Fibroblast of the conjunctiva (primary cell): ENCODE results near the gene ZFYVE21.

ENCODE experiments used
- DNase-seq: peaks from one replicate; pipeline ENCODE4 v3.0.0-alpha.2; 2010; ENCODE audit warnings: low read depth

ZFYVE21 gene

DNA sequence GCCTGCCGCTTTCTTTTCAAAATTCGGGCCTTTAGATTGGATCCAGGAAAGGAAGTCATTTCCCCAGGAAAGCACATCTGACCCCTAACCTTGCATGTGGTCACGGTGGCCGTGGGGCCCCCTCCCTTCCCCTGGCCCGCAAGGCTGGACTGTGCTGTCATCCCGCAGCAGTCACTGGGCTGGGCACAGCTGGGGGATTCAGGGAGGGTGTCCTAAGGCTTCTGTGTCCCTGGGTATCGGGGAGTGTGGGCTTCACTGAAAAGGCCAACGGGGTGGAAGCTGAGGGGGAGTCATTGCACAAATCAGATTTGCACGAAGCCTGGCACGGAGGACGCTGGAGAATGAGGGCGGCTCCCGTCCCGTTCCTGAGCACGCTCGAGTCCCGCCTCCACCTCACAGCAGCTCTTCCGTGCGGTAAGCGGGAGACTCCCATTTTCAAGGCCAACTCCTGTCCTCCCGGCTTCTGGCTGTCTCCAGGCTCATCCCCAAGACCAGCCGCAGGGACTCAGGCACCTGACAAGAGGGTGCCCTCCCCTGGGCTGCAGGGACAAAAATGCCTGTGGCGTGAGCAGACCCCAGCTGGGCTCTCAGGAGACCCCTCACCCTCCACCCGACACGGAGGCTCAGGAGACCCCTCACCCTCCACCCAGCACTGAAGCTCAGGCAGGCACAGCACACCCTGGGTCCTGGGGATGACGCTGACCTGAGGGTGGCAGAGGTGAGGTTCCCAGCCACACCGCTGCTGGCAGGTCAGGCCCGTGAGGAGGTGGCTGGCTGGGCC, 9.9 kb upstream of the ZFYVE21 start:
- no peak for DNase-seq

DNA sequence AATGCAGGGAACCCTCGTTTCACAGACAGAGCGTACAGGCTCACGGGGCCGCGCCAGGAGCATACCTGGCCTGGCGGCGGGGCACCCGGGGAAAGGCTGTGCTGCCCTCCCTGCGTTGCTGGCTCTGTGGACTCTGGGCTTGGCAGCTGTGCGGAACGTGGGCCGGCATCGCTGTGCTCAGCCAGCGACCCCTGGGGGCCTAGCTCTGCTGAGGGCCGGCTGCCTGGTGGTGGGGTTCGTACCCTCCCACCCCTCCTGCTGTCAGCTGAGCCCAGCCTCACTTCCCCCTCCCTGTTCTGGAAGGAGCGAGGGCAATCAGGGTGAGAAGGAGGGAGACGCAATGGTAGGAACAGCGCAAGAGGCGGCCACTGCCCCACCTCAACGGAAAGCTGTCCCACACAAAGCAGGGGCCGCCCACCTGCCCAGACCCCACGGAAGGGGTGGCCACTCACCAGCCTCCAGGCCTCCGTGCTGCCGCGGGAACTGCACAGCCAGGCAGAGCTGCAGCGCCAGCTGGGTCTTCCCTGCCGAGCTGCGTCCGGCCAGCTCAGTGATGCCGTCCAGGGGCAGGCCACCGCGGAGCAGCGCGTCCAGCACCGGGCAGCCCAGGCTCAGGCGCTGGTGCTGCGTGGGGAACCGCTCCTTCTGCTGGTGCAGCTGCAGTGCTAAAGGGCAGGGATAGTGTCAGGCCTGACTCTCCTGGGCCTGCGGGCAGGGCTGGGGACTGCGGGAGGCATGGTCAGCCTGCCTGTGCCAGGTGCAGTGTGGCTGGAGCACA, 8.9 kb upstream of the ZFYVE21 start:
- DNase-seq, result no peak

DNA sequence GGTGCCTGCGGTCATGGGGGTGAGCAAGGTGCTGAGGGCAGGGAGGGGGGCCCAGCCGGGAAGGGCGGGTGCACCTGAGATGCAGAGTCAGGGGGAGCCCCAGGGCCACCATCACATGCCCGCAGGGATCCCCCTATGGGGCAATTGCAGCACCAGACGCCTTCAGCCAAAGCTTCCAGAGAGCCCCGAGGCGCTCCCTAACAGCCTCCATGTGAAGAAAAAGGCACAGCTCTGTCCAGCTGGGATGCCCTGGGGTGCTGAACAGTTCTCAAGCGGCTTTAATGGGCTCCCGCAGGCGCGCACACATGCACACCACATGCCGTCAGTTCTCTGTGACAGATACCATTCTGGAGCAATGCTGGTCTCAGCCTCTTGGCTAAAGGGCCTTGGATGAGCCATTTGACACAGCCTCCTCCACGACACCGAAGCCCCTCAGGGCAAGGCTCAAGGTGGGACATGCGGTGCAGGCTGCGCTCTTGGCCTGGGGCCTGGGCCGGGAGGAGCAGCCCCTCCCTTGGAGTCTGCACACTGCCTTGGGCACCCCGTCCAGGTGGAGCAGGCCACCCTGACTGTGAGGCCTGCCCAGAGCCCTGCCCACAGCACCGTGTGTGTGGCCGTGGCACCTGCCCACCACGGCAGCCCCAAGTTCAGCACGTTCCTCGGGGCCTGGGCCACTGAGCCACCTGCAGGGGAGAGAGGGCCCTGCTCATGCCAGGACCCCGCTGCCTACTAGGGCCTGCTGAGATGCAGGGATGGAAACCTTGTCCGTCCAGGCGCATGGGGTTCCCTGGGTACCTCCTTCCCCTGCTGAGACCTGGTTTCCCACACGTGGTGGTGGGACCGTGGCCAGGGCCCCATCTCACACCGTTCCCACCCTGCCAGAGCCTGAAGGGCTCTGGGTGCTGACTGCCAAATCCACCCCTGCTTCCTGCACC, 8.0 kb upstream of the ZFYVE21 start:
- DNase-seq, result no peak

DNA sequence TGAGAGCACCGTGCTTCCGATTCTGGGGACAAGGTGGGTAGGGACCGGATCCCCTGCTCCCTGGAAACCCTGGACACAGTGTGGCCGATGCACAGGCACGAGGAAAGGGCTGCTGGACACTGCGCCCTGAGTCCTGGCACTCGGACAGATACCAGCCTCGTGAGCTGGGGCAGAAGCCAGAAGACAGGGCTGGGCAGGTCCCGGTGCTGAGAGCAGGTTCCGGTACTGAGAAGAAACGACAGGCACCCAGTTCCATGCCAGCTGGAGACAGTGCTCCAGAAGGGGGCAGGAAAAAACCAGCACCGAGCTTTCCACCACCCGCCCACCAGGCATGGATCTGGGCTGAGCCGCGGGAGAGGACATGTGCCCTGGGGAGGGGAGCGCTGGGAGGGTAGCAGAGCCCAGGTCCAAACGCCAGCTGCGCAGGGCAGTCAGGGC, 6.8 kb upstream of the ZFYVE21 start:
- no peak for DNase-seq

DNA sequence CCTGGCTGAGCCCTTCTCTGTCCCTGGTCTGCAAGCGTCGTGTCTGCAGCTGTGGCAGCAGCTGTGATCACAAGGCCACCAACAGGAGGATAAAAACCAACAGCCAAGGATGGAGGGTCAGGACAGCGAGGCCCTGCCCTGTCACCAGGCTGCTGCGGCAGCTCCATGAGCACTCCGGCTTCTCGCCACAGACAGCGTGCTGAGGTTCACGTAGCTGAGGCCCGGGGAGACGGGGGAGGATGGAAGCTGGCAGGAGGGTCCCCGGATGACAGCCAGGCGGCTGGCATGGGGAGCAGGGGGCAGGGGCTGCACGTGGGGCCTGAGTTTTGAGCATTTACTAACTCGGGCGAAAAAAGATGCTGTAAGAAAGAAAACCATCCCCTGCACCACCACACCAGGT, 5.8 kb upstream of the ZFYVE21 start:
- no peak for DNase-seq

DNA sequence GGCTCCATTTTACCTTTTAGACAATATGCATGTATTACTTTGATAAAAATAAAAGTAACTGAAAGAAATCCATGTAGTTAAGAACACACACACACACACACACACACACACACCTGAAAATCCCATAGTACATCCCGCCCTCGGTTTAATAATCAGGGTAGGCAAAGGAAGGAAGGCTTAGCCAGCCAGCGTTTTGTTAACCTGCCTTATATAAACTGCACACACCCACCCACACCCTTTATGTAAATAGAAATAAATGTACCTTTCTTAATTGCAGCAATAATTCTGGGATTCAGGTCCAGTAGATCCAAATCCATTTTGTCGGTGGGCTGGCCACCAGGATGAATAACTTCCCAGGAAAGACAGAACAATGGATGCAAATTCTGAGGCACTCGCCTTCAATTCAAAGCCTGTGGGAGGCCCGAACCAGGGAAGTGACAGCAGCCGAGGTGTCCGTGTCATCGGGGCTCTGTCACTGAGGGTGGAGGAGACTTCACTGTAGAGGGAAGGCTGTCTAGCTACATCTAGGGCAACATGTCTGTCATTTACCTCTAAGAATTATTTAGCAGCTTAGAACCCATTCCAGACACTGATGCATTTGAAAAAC, 4.7 kb upstream of the ZFYVE21 start:
- no peak for DNase-seq

DNA sequence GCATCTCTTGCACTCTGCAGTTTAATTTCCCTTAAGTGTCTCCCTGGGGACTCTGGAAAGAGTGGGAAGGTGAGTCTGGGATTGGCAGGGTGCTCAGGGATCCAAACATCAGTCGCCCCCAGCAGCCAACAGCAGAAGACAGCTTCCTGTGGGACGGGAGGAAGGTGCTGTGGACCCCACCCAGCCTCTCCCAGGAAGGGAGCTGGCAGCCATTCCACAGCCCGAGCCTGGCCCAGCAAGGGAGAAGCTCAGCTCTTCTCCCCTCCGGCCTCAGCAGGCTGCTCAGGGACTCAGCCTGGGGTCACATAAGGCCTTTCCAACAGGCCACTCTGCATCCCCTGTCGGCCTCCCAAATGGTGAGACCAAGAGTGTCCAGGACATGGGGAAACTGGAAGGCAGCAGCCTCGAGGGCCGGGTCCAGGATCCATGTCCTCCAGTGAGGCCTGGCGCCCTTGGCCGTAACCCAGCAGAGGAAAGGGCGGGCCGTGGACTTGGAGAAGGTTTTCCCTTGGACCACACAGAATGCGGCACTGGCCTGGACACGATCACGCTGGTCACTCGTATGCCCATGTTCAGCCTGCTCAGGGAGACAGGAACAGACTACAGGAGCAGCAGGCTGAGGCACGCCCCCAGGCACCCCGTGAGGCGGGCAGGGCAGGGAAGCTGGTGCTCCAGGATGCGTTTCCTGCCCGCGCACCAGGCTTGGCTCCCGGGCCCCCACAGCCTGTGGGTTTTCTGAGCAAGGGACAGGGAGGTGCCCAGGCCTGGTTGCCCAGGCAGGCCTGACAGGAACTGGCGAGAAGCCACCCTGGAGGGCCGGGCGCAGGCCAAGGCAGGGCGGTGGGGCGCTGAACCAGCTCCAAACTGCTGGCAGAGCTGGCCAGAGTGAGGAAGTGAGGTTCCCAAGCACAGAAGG, 3.8 kb upstream of the ZFYVE21 start:
- DNase-seq, result no peak

DNA sequence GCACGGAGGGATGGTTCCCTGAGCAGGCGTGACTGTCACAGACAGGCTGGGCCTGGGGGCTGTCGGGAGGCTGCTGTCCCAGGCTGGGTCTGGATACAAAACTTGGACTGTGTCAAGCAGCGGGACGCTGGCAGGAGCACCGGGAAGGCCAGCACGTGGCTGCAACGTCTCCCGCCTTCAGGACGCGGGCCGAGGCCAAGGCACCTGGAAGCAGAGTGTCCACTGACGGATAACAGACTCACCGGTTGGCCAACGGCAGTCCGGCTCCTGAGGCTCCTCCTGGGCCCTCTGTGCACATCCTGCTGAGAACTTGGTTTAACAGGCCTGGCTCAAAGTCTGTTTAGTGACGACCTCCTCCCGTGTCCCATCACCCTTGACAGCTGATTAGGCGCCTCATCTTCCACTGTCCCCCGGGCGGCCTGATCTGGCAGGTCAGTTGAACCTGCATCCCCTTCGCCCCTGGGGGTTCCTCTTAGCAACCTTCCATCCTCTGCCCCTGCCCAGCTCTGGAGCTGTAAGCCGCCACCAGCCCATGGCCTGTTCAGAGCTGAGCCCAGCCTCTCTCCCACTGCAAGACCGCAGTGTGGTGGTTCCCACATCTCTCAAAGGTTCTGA, 2.9 kb upstream of the ZFYVE21 start:
- no peak for DNase-seq

DNA sequence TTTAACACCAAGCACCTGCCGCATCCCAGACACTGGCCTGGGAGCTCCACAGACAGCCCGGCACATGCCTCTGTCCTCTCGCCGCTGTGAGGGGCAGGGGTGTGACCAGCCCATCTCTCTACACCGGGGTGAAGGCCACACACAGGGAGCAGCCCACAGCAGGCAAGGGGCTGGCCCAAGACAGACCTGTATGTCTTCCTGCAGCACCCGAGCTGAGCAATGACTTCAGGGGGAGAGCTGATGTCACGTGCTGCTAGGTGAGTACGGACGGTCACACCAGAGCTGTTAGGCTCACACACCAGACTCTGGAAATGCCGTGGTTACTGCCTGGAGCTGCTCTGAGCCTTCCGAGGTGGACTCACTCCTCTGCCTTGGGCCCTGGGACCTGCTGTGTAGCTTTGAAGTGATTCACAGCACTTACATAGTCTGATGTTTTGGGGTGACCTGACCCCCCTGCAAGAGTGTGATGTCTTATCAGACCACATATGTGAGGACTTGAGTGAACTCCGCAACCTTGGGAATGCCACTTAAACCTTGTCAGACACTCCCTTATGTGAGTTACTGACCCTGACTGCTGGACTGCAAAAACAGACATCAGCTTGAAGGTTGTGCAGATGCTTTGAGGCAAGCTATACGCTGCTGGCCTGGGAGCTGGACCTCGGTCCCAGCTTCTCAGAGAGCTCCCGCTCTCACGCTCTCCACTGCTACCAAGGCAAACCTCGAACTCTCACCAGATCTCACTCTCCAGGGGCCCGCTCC, 2.1 kb upstream of the ZFYVE21 start:
- DNase-seq, result no peak

DNA sequence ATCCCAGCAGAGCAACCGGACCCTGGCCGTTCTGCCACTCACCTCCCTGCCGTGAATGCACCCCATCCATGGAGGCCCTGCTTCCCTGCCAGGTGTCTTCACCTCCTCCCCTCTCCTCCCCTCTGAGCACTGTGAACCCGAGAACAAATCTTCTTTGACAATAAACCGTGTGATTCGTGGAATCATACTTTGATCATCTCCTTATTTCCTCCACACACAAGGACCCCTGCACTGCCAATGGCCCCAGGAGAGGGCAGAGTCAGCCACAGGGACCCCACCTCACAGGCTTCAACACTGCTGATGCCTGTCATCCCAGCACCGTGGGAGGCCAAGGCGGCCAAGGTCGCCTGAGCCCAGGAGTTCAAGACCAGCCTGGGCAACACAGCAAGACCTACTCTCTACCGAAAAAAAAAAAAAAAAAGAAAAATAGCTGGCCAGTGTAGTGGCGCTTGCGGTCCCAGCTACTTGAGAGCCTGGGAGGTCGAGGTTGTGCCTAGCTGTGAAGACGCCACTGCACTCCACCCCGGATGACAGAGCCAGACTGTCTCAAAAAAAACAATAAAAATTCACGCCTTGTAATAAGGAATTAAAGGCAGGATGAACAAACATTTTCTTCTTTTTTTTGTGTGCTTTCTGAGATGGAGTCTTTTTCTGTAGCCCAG, 1.4 kb upstream of the ZFYVE21 start:
- no peak for DNase-seq

DNA sequence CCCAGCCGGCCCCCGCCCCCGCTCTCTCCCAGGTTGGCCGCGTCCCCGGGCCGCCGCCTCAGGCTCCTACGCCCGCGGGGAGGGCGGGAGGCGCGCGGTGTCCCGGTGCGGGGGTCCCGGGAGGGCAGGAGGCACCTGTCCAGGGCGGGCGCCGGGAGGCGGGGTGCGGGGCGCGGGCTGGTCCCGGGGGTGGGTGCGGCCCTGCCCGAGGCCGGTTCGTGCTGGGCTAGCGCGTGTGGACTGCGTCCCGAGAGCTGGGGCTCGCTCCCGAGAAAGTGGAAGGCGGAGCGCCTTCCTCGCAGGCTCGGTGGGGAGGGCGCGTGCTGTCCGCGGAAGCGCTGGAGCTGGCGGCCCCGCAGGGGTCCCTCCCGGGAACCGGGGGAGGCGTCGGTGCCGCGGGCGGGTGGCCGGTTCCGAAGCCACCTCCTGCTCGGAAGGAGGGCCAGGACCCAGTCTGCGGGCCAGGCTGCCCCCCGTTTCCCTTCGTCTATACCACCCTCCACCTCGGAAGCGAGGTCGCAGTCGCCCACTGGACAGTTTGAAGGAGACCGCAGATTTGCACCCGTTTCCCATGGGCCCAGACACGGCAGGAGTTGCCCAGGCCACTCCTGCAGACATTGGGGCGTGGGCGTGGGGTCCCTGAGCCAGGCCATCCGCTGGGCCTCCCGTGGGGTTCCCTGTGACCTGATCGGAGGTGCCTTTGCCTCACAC, 636 bp downstream of the ZFYVE21 start:
- DNase-seq, result no peak

DNA sequence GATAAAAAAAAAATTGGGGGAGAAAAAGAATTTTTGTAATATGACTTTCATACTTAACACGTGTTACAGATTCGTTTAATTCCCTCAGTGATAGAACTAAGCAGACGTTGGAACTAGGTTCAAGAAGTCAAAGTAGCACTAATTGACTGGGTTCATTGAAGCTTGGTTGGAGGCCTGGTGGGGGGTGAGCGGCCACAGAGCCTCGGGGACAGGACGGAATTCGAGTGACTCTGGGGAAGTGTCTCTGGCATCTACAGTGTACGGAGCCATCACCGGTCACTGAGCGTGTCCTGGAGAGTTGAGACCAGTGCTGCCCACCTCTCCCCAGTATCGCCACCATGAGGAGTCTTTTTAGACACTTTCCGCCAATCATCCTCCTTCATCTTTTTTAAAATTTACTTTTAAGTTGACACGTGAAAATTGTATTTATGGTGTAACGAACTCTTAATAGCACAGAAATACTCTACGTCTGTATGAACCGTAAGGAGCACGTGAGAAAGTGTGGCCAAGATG, 1.3 kb downstream of the ZFYVE21 start:
- DNase-seq, result no peak

DNA sequence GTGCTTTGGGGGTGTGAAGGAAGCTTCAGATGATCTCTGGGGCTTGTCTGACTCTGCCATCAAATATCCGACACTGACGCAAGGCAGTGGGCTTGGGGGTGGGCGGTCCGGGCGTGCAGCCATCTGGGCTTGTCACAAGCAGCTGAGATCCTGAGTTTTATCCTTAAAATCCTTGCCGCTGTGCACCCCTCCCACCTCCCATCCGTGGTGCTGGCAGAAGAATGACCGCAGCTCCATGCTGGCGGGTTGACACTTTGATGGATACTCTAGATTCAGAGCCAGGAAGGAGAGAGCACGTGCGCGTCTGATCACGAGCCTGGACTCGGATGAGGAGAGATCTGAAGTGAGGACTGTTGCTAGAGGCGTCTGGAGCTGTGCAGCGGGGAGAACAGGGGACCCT, 3.0 kb downstream of the ZFYVE21 start:
- no peak for DNase-seq

DNA sequence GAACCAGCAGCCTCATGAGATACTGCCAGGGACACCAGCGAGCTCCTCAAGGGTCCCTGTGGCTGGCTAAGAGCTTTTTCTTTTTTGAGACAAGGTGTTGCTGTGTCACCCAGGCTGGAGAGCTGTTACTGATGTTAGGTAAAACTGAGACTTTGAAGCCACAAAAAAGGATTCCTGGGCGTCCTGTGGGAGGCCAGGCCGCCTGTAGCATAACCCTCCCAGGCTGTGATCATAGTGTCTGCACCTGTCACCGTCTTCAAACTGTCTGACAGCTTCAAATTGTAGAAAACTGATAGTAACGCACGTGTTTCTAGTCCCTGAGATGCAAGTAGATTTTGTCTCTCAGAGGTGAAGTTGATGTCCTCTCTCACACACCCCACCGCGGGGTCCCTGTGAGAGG, 4.1 kb downstream of the ZFYVE21 start:
- no peak for DNase-seq

DNA sequence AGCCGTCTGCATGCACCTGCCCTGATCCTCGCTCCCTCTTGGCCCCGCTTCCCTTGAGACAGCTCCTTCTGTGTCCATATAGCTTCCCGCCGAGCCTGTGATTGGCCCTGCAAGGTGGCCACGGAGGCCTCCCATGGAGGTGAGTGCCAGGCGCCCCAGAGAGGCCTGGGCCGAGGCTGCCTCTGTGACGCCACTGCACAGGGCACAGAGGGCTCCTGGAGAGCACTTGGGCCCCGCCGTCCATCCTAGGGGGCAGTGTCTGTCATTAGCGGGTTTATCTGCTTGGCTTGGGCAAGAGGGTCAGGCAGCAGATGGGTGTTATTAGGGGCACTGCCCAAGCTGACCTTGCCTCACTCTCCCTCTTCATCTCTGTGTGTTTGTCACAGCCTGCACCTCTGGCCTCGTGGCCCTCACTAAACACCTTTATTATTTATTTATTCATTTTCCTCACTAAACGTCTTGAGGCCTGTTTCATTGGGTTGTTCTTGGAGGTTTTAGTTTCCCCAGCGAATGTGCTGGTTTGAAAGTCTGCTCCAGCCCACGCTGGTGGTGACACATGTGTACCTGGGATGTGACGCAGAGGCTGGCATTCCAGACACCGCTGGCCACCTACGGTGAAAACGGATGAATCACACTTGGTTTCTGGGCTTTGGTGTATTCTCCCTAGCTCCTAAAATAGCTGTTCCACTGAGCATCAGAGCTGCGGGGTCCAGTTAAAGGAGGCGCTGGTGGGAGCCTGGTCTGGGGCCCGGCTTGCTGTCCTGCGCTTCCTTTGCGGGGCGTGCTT, 5.9 kb downstream of the ZFYVE21 start:
- DNase-seq, result no peak

DNA sequence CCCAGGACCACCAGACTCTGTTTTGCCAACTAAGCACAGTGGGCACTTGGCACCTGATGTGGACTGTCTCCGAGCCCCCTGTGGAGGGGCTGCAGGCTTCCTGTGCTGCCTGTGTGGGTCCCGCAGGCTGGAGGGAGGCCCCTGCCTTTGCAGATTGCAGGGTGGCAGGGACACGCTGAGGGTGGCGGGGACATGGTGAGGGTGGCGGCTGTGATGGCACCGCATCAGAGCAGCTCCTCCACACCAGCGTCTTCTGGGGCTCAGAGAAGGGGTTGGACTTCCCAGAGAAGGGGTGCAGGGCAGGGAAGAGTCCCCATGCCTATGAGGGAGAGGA, 8.1 kb downstream of the ZFYVE21 start:
- DNase-seq, result no peak

DNA sequence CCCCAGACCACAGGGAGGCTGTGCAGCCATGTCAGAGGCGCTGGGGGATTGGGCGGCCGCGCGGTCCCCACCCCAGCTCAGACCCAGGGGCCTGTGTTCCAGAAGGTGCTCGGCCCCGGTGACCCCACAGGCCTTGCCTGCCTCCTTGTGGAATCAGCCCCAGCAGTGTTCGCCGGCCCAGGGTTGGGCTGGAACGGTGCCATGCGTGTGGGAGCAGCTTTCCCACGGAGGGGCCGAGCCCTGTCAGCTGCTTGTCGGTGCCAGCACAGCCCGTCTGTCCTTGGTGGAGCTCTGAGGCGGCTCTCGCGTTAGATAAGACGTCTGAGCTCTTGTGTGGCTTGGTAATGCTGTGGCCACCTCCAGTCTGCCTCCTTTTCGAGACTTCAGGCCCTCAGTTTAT, 8.5 kb downstream of the ZFYVE21 start:
- no peak for DNase-seq
